Endodermal cell (in vitro differentiated cells): ENCODE results near the gene ZNF550. TPM values are rescaled to one million over a fixed set of nuclear protein-coding genes. Genes with fewer than 3 reads are reported as not detected.

Experiments
- DNase-seq: peaks from one replicate; pipeline ENCODE4 v3.0.0-alpha.2; 2017
- H3K27ac ChIP-seq: 2 replicates; pipeline ENCODE4 v1.5.1; 2013; ENCODE audit warnings: mild to moderate bottlenecking, low read depth, low read length, moderate library complexity
- H3K27me3 ChIP-seq: 2 replicates; pipeline ENCODE4 v1.6.1; 2013; ENCODE audit warnings: mild to moderate bottlenecking, low read length, moderate library complexity; ENCODE audit not compliant: insufficient read depth, control insufficient read depth, poor library complexity, severe bottlenecking
- H3K36me3 ChIP-seq: 2 replicates; pipeline ENCODE4 v1.7.0; 2013; ENCODE audit warnings: mild to moderate bottlenecking, low read length, moderate library complexity; ENCODE audit not compliant: control insufficient read depth, insufficient read depth
- H3K4me1 ChIP-seq: one replicate; pipeline ENCODE4 v1.7.0; 2013; ENCODE audit warnings: low read length; ENCODE audit not compliant: control insufficient read depth, insufficient read depth
- H3K4me3 ChIP-seq: 2 replicates; pipeline ENCODE4 v1.5.1; 2013; ENCODE audit warnings: mild to moderate bottlenecking, low read length, moderate library complexity
- H3K9ac ChIP-seq: 2 replicates; pipeline ENCODE4 v1.6.1; 2013; ENCODE audit warnings: mild to moderate bottlenecking, low read length, moderate library complexity; ENCODE audit not compliant: poor library complexity, severe bottlenecking; ENCODE audit errors: extremely low read depth
- H3K9me3 ChIP-seq: 2 replicates; pipeline ENCODE4 v1.6.1; 2013; ENCODE audit warnings: mild to moderate bottlenecking, low read length, moderate library complexity; ENCODE audit not compliant: control insufficient read depth
- H3K27ac Mint-ChIP-seq: 2 replicates; pipeline ENCODE4 v1.8.0; 2020; ENCODE audit warnings: mixed read lengths
- H3K27me3 Mint-ChIP-seq: 2 replicates; pipeline ENCODE4 v1.8.0; 2021; ENCODE audit warnings: mild to moderate bottlenecking, mixed read lengths; ENCODE audit not compliant: insufficient read depth
- H3K36me3 Mint-ChIP-seq: 2 replicates; pipeline ENCODE4 v1.8.0; 2020; ENCODE audit warnings: low read depth, mixed read lengths
- H3K4me1 Mint-ChIP-seq: 2 replicates; pipeline ENCODE4 v1.8.0; 2020; ENCODE audit warnings: mixed read lengths
- H3K4me3 Mint-ChIP-seq: 2 replicates; pipeline ENCODE4 v1.8.0; 2020; ENCODE audit warnings: mild to moderate bottlenecking, moderate library complexity, mixed read lengths
- H3K9me3 Mint-ChIP-seq: 2 replicates; pipeline ENCODE4 v1.8.0; 2020; ENCODE audit warnings: mild to moderate bottlenecking, mixed read lengths
- CTCF ChIP-seq: fragments of 200-600 bp; sonication (generic); conservative IDR thresholded peaks from 2 replicates; pipeline ENCODE4 v1.5.0; 2021; ENCODE audit warnings: antibody characterized with exemption, mild to moderate bottlenecking
- WGBS, 2 experiments: methylation state at CpG; one replicate each; pipeline versions ENCODE4 v1.1.5 to v1.1.7; 2013; ENCODE audit warnings: missing lambda C conversion rate in 2 of 2, mixed read lengths in 1 of 2; ENCODE audit not compliant: insufficient coverage in 1 of 2, insufficient read length in 1 of 2; 5-methylcytosine and 5-hydroxymethylcytosine counted together
- total RNA-seq, 2 donors: library from RNA; stranded (reverse); fragmentation: NEBNext Ultra II Directional in 1 of 2; extraction: Animal tissue kit (Norgen Biotek cat#: 25700) in 1 of 2; gene quantifications; 2 replicates in 1 of 2; 3 replicates in 1 of 2; pipeline ENCODE4 v1.2.1, GENCODE V29; 2021

The ZNF550 gene
- total RNA-seq, 2 donors from 2014 or later = 12.3 to 16.2 TPM

- peak overlapping the region; percentile 94 for H3K4me3 ChIP-seq
- 72 to 96% methylated on average over 6 to 21 of the region's 21 CpGs for WGBS, 2 experiments
Observed at GRCh38 chr19:57583104-57583520, 23.4 kb upstream of the ZNF550 start.

DNA sequence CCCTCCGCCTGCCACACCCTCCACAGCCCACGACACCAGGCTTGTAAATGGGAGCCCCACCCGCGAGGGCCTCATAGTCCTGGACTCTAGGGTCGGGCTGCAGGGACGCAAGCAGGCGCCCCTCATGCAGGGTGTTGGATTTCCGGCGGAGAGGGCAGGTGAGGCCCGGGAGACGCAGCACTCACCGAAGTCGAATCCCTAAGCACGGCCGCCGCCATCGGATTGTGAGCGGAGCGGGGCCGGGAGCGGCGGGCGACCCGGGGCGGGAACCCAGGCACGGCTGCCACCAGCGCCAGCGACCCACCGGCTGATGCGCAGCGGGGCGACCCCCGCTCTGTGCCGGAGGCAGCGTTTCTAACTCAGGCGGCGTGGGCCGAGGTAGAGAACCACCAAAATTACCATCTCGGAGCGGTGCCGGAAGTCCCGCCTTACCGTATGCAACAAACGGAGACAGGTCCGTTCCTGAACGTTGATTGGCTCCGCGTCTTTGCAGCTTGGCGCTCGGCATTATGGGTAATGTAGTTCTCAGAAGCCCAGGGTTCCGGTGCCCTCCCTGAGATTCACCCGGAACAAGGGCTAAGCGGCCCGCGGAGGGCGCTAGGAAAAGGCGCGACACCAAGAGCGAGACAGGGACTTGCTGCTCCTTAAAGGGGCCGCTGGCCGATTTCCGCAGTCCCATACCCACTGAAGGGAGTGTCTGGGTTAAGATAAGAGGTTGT, 19.0 kb upstream of the ZNF550 start, which contains the start of gene ZNF416:
Gene ZNF416, minus strand, starts transcription at position 425 of the 719 bp plus-strand sequence. Its CDS starts 207 bp downstream, at position 218.
- Histone ChIP-seq H3K4me3 (peak within 1 kb of the TSS; percentile 94), H3K9me3 (peaks cover 68% of the 10 kb centered on the region), H3K9ac (peak within 1 kb of the TSS; percentile 64), H3K27ac (no peak within 1 kb of the TSS), H3K36me3 (peaks cover 41% of the 10 kb centered on the region), H3K27me3 (no peaks in the 10 kb centered on the region), H3K4me1 (no peaks in the 10 kb centered on the region)
- no peaks in the 10 kb centered on the region for H3K4me1 Mint-ChIP-seq
- H3K36me3 Mint-ChIP-seq = peaks cover 49% of the 10 kb centered on the region
- H3K4me3 Mint-ChIP-seq = peak within 1 kb of the TSS; percentile 71
- TF ChIP-seq CTCF = no peak
- peak; percentile 99 for DNase-seq
- peaks cover 94% of the 10 kb centered on the region for H3K9me3 Mint-ChIP-seq
- no peak within 1 kb of the TSS for H3K27ac Mint-ChIP-seq
- peaks cover 24% of the 10 kb centered on the region for H3K27me3 Mint-ChIP-seq
- WGBS, 2 experiments = 0 to 1% methylated on average over 25 to 62 of the region's 62 CpGs

More at GRCh38 chr19:57583104-57583520, 23.4 kb upstream of the ZNF550 start:
- Histone ChIP-seq H3K9ac (no peak overlapping the region), H3K9me3 (peaks cover 57% of the 10 kb centered on the region), H3K27me3 (no peaks in the 10 kb centered on the region), H3K4me1 (peaks cover 6% of the 10 kb centered on the region), H3K36me3 (peaks cover 30% of the 10 kb centered on the region), H3K27ac (no peak overlapping the region)
- no peak for TF ChIP-seq CTCF
- Mint-ChIP-seq H3K27me3 (peaks cover 23% of the 10 kb centered on the region), H3K9me3 (peaks cover 91% of the 10 kb centered on the region), H3K4me1 (peaks cover 1% of the 10 kb centered on the region), H3K36me3 (peaks cover 43% of the 10 kb centered on the region), H3K4me3 (peak overlapping the region; percentile 76), H3K27ac (no peak overlapping the region)
- DNase-seq = no peak

DNA sequence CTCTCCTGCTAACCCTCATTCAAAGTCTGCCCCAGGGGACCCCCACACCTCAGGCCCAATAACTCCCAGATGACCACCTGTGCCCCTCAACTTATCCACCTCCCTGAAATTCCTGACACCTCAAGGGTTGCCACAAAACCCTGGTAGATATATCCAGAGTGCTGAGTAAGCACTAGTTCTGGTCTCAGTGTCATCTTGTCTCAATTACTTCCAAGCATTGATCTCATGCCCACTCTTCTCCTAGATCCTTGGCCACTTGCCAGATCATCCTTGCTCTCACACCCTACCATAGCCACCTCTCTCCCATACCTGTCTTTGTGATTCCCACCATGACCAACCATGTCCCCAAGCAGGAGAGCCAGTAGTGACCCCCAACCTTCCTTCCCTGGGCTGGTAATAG, 17.0 kb upstream of the ZNF550 start:
- H3K27ac Mint-ChIP-seq = no peak overlapping the region
- H3K4me1 Mint-ChIP-seq = no peaks in the 10 kb centered on the region
- no peaks in the 10 kb centered on the region for H3K4me1 ChIP-seq
- H3K36me3 ChIP-seq = peaks cover 61% of the 10 kb centered on the region
- peaks cover 65% of the 10 kb centered on the region for H3K36me3 Mint-ChIP-seq
- H3K9ac ChIP-seq = no peak overlapping the region
- no peak overlapping the region for H3K27ac ChIP-seq
- TF ChIP-seq CTCF = no peak
- no peak for DNase-seq
- H3K4me3 Mint-ChIP-seq = peak overlapping the region; percentile 71
- peaks cover 9% of the 10 kb centered on the region for H3K27me3 Mint-ChIP-seq
- no peaks in the 10 kb centered on the region for H3K27me3 ChIP-seq
- peaks cover 72% of the 10 kb centered on the region for H3K9me3 ChIP-seq
- H3K9me3 Mint-ChIP-seq = peaks cover 96% of the 10 kb centered on the region
- peak overlapping the region; percentile 94 for H3K4me3 ChIP-seq
